Gastroesophageal sphincter (tissue), 3 donors: ENCODE data around the gene STAT1.

Source experiments
- CTCF ChIP-seq, 4 experiments: fragments of 200-600 bp in 2 of 4; fragments of 450-650 bp in 2 of 4; sonication (generic) in 1 of 4; IDR thresholded peaks; one replicate each; pipeline ENCODE4 v1.5.1; 2017 to 2019; ENCODE audit warnings: antibody characterized with exemption in 4 of 4, mild to moderate bottlenecking in 2 of 4, moderate library complexity in 2 of 4
- POLR2A ChIP-seq, 2 donors: fragments of 450-650 bp; IDR thresholded peaks; one replicate each; pipeline ENCODE4 v1.6.1; 2017; ENCODE audit warnings: antibody characterized with exemption in 2 of 2, mild to moderate bottlenecking in 2 of 2, moderate library complexity in 1 of 2
- POLR2AphosphoS5 ChIP-seq: sonication (generic); formaldehyde crosslinking; IDR thresholded peaks from one replicate; pipeline ENCODE4 v1.6.1; 2017; ENCODE audit warnings: antibody characterized with exemption

- no peak for TF ChIP-seq POLR2AphosphoS5
- no peak for TF ChIP-seq CTCF (IDR thresholded peaks at IDR 0.05)
- TF ChIP-seq POLR2A (IDR thresholded peaks at IDR 0.05), result no peak
These were observed 42.3 kb upstream of the STAT1 start for GRCh38 chr2:191056228-191056627.
